Lower leg skin (tissue), 3 donors: ENCODE results near the gene TERT.

Experiments used
- CTCF ChIP-seq, 3 donors: fragments of 450-650 bp; IDR thresholded peaks; one replicate each; pipeline ENCODE4 v1.5.1; 2016; ENCODE audit warnings: antibody characterized with exemption in 3 of 3, mild to moderate bottlenecking in 3 of 3, moderate library complexity in 2 of 3
- POLR2A ChIP-seq, 2 donors: fragments of 450-650 bp; IDR thresholded peaks; one replicate each; pipeline ENCODE4 v1.6.1; 2016 to 2017; ENCODE audit warnings: antibody characterized with exemption in 2 of 2, mild to moderate bottlenecking in 1 of 2, moderate library complexity in 1 of 2

GRCh38 chr5:1278656-1279442 lies 16.0 kb downstream of the TERT start:
- TF ChIP-seq POLR2A (IDR thresholded peaks at IDR 0.05), result no peak
- TF ChIP-seq CTCF (IDR thresholded peaks at IDR 0.05), result no peak
